Measurements from ENCODE around the gene BOK.

GRCh38 chr2:241615041-241615440, 56.5 kb downstream of the BOK start:
- TF ChIP-seq CTCF (IDR thresholded peaks at IDR 0.05; ENCODE audit: borderline replicate concordance, extremely low read depth, low read length, poor library complexity, severe bottlenecking) (no peak), EZH2 (IDR thresholded peaks at IDR 0.05; ENCODE audit: borderline replicate concordance, low read depth, low read length, severe bottlenecking) (no peak)
